Measurements from ENCODE around the gene NTM.

Gene NTM

DNA sequence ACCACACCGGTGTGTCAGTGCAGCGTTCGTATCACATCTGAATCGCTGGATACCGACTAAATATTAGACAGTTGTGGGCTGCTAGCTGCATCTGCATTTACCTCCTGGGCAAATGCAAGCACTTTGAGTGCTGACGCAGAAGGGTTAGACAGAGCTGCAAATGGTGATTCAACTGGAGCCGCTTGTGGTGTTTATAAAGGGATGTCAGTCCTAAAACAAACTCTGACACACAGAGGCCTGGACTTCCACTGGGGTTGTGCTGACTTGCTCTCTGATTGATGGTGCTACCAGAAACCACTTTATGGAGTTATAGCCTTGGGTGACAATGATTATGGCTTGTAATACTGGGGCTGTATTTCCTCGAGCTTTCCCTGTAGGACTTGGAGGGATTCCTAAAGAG lies 374.4 kb downstream of the NTM start:
- DNase-seq (ENCODE audit: low read depth) = no peak

DNA sequence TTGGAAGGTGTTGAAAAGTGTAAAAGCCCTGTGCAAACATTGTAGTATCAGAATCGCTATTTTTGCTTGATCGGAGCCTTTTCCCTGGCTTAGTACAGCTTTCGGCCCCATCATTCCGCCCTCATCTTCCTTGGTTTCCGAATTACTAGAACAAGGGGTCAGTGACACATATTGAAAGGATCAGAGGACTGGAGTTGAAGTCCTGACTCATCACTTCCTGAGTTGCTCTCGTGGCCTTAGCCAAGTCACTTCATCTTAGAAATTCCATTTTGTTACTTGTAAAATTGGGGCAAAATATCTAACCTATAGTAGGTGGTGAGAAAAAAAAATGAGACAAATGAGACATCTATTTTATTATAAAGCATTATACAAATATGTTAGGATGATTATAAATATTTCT lies 375.0 kb downstream of the NTM start:
- DNase-seq (ENCODE audit: low read depth) = no peak

- DNase-seq (ENCODE audit: low read depth) = no peak
Measured at GRCh38 chr11:131746201-131746600, 375.8 kb downstream of the NTM start.

DNA sequence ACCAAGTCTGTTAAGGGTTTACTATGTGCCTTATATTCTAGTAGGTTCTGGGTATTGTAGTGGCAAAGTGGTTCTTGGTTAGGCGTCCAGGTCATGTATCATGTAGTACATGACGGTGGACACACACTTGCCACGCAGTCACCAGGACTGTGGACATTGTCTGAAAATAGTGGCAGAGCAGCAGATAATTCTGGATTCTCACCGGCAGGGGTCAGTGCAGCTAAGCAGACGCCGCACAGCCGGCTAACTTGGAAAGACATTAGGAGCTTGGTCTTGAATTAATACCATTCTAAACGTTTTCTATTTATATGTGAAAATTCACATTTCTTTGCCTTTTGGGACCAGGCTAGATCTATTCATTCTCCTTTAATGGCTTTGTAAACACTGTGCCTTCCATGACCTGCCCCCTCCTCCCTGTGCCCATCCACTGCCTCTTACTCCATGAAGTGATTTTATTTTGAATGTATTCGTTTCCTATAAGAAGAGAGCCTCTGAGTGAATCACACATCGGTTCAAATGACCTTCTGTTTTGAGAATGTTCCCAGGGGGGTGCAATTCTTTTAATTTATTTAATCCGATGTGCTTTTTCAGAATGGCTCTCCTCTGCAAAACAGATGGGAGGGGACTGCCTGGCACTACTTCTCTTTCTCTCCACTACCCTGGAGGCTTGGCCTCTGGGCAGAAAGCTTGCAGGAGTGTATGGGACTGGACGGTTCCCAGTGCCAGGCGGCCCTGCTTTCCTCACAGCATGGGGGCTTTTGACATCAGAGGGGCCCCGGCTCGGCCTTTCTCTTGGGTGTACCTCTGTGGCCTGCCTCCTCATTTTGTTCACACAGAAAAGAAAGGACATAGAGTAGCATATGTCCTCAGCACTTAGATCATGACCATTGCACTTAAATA lies 378.0 kb downstream of the NTM start:
- no peak for DNase-seq (ENCODE audit: low read depth)

DNA sequence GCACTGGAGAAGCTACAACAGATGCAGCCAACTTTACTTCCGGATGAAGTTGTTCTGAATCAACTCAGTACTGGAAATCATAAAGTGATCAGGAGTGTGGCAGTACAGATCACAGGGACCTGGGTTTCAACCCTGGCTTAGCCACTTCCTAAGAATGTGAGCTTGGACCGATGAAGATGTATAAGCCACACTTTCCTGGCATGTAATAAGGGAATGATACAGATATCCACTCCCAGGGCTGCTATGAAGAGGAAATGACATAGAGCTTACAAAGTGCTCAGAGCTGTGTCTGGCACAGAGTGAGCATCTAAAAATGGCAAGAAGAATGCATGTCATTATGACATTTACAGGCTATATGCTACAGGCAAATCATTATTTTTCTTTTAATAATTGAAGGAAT lies 378.7 kb downstream of the NTM start:
- no peak for DNase-seq (ENCODE audit: low read depth)

DNA sequence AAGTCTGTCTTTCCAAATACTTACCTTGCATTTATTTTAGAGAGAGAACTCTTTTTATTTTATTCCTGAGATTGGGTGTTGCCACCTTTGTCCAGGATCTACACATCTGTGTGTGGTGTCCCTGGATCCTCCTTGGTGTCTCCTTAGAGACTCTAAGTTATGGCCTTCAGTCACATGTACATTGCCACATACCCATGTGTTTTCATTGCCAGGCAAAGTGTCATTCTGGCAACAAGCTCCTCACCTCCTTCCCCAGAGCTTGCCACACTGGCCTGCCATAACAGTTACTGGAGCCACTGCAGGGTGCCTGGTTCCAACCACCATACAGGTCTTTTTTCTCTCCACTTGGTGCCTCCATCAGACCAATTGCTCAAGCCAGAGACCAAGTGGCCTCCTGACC lies 379.7 kb downstream of the NTM start:
- DNase-seq (ENCODE audit: low read depth) = no peak

GRCh38 chr11:131750692-131751091 lies 380.3 kb downstream of the NTM start:
- DNase-seq (ENCODE audit: low read depth) = no peak

- DNase-seq (ENCODE audit: low read depth) = no peak
Measured at GRCh38 chr11:131754671-131755070, 384.3 kb downstream of the NTM start.

GRCh38 chr11:131756479-131757110 lies 386.2 kb downstream of the NTM start:
- DNase-seq (ENCODE audit: low read depth) = no peak

DNA sequence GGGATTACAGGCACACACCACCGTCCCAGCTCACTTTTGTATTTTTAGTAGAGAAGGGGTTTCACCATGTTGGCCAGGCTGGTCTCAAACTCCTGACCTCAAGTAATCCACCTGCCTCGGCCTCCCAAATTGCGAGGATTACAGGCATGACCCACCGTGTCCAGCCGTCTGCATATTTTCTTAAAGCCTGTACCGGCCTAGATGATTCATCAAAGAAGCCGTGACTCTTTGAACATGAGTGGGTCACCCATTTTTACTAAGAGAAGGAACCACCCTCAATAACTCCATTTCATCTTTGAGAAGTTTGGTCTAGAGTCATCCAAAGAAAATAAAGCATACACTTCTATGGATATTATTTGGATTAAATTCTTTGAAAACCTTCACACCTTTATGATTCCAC lies 388.3 kb downstream of the NTM start:
- no peak for DNase-seq (ENCODE audit: low read depth)

- no peak for DNase-seq (ENCODE audit: low read depth)
Measured at GRCh38 chr11:131759140-131759539, 388.7 kb downstream of the NTM start.

DNA sequence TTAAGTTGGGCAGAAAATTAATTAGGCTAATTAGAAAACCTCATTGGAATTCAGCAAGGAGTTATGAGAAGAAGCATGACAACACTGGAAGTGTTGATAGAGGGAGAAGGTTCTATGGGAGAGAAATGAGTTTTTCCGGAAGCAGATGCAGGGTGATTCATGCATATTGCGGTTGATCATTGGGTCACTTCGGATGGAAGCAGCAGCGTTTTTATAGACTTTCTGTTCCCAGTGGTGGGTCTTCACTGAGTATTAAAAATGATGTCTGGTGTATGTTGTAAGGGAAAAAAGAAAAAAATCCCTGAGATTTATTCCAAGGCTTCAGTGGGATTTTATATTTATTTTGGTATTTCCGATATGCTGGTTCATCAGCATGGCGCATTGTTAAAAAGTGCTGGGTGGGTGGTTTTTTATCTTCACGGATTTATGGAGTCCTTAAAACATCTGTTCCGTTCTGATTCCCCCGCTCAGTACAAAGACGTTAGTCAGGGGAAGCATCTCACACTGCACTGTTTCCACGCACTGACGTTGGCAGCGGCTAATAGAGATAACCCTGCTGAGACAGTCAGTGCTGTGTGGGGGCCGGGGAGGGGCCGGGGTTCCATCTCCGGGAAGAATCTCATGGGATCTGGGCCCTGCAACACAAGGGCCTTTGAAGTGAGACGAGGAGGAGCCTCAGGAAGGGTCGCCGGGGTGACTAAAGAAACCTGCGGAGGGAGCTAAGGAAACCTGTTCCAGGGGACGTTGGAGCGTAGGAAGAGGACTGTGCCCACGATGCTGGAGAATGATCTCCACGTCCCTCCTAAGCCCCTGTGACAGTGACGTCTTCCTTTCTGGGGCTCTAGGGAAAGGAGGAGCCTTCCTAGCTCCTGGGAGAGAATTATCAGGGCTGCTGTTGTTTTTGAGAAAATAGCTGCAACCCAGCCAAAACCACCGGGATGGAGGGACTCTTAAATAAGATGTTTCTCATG lies 390.0 kb downstream of the NTM start:
- no peak for DNase-seq (ENCODE audit: low read depth)

DNA sequence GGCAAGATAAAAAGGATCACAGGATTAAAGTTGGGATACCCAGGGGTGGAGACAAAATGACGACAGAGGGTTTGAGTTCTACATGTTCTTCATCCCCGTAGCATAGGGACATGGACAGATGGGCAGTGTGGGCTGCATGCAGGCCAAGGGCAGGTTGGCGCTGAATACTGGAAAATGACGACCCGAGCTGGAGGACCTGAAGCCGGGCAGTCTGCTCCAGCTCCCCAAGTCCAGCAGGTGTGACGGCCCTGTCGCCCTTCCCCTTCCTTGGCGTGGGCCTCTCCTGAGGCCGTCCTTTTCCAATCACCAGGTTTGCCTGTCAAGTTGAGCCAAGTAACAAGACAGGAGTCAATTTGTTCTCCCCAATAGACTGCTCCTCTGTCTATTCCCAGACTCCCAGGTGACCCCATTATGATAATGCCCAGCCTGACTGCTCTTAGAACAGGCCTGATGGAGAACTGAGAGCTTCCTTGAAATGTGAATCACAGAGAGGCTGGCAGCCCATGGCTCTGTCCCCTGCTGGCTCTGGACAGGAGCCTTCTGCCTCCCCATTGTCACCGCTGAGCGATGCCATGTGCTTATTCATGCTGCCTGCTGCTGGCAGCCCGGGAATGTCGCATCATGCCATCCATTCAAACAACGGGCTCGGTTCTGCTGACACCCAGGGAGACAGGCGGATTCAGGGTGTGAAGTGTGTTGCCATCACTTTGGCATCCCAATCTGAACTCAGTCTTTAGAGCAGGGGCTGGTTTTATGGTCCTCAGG lies 392.1 kb downstream of the NTM start:
- DNase-seq (ENCODE audit: low read depth) = no peak

- DNase-seq (ENCODE audit: low read depth) = no peak
Measured at GRCh38 chr11:131763193-131763890, 392.9 kb downstream of the NTM start.

- no peak for DNase-seq (ENCODE audit: low read depth)
Measured at GRCh38 chr11:131764126-131764525, 393.7 kb downstream of the NTM start.

- DNase-seq (ENCODE audit: low read depth) = no peak
Measured at GRCh38 chr11:131764649-131765048, 394.2 kb downstream of the NTM start.

- DNase-seq (ENCODE audit: low read depth) = no peak
Measured at GRCh38 chr11:131766637-131767036, 396.2 kb downstream of the NTM start.

- DNase-seq (ENCODE audit: low read depth) = no peak
Measured at GRCh38 chr11:131767421-131767820, 397.0 kb downstream of the NTM start.

DNA sequence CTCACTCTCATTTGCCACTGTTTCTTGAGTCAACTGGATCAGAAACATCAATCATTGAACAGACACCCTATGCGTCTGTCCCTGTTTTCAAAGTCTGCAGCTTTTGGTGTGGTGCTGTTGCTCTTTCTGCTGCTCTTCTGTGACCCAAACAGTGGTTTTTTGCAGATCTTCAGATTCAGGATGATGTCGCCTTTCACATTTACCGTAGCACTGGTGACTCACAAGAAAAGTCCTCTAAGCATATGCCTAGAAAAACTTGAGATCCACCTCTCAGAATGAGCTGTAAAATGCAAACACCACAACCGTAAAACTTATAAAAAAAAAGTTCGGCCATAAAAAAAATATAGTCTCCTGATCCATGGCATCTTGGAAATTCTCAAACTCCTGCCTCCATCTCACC lies 400.4 kb downstream of the NTM start:
- DNase-seq (ENCODE audit: low read depth) = no peak

DNA sequence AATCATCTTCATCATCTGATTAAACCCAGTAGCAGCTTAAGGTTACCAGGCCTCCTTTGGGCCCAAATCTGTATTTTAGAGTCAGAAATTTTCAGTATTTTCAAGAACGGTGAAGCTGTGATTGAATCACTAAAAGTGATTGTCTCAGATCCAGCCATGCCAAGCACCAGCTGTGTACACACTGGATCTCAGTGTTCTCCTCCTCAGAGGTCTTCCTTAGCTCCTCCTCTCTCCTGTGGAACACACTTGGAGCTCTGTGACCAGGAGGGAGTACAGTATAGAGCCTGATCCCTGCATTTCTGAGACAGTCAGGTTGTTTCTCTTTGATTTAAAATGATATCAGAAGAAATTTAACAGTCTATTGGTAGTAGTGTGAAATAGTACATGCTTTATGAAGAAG lies 401.1 kb downstream of the NTM start:
- no peak for DNase-seq (ENCODE audit: low read depth)

- DNase-seq (ENCODE audit: low read depth) = no peak
Measured at GRCh38 chr11:131773626-131774025, 403.2 kb downstream of the NTM start.

Data from stimulated activated CD8-positive, alpha-beta memory T cell treated with anti-CD3 and anti-CD28 coated beads, Interleukin-12 subunit alpha, Interleukin-12 subunit beta, amount 100 ng/mL, for 4 hours (primary cell).